Measurements from ENCODE around the gene SFMBT1.

SFMBT1 gene

DNA sequence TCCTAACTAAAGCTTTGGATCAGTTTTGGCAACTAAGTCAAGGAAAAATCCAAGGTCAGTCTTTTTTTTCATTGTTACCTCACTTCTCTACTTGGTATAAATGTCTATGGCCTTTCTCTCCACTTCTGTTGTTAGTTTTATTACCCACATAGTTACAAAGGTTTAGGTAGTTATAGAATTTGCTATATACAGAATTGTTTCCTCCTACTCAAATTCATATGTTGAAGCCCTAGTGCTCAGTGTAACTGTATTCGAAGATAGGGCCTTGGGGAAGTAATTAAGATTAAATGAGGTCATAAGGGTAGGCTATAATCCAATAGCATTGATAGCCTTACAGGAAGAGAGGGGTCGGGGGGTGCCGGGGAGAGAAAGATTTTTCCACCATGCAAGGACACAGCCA is 128.8 kb downstream of the SFMBT1 start:
- no peak for DNase-seq (ENCODE audit: low spot score)
- in situ Hi-C loops (cut with MboI; ENCODE audit: low pct_unique_long_range_greater_than_20kb, low sequenced_read_pairs, unreplicated experiment), result no loop called here
- TF ChIP-seq, protein P1, sequence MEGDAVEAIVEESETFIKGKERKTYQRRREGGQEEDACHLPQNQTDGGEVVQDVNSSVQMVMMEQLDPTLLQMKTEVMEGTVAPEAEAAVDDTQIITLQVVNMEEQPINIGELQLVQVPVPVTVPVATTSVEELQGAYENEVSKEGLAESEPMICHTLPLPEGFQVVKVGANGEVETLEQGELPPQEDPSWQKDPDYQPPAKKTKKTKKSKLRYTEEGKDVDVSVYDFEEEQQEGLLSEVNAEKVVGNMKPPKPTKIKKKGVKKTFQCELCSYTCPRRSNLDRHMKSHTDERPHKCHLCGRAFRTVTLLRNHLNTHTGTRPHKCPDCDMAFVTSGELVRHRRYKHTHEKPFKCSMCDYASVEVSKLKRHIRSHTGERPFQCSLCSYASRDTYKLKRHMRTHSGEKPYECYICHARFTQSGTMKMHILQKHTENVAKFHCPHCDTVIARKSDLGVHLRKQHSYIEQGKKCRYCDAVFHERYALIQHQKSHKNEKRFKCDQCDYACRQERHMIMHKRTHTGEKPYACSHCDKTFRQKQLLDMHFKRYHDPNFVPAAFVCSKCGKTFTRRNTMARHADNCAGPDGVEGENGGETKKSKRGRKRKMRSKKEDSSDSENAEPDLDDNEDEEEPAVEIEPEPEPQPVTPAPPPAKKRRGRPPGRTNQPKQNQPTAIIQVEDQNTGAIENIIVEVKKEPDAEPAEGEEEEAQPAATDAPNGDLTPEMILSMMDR (IDR thresholded peaks at IDR 0.05; ENCODE audit: extremely low read depth, insufficient read depth, missing control alignments), result no peak

DNA sequence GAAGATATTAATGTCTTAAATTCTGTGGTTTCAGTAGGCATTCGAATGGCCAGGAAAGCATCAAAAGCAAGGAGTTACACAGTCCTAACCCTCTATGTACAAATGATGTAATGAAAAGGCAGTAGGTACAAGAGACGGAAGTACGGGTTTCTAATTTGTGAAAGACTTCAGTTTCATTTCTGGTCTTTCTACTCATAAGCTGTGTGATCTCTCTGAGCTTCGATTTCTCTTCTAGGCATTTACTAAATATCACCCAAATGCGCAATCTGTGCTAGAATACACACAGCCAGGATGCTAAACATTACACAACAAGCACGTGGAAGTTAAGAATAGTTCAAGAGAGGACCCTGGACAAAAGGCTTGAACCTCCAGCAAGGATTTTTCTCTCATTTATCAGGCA is 130.6 kb downstream of the SFMBT1 start:
- in situ Hi-C loops (cut with MboI; ENCODE audit: low pct_unique_long_range_greater_than_20kb, low sequenced_read_pairs, unreplicated experiment), result no loop called here
- DNase-seq (ENCODE audit: low spot score), result no peak
- TF ChIP-seq, protein P1 (IDR thresholded peaks at IDR 0.05; ENCODE audit: extremely low read depth, insufficient read depth, missing control alignments), result no peak

DNA sequence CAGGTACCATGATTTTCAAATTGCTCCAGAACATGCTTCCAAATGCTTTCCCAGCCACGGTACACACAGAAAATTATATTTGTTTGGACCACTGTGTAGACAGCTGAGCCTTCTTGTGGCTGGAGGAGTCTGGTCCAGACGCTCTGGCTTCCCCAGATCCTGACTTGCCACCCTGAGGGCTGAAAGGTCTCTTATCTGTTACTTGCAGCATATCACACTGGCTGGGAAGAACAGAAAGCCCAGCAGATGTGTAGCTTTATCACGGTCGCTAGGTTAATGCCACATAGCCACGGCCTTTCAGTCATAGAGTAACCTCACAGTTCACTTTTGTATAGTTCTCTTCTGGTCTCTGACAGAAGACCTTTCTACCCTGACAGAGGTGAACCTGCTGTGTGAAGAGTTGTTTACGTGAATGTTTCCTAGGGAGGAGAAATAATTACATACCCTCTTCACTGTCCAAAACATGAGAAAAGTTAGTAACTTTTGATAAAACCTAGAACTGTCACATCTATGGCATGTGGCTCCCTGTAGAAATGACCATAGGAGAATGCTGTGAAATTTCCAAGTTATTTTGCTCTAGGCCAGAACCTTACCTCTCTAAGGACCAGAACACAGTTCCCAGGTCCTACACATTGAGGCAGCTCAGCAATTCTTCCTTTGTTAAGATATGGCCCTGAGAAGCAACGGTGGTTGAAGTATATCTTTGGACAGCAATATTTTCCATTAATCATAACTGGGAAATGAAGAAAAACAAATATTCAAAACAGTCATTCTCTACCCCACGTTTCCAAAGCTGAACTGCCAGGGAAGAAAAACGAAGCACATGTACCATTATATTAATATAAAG is 132.8 kb downstream of the SFMBT1 start:
- TF ChIP-seq, protein P1 (IDR thresholded peaks at IDR 0.05; ENCODE audit: extremely low read depth, insufficient read depth, missing control alignments), result no peak
- in situ Hi-C loops (cut with MboI; ENCODE audit: low pct_unique_long_range_greater_than_20kb, low sequenced_read_pairs, unreplicated experiment), result no loop called here
- no peak for DNase-seq (ENCODE audit: low spot score)

DNA sequence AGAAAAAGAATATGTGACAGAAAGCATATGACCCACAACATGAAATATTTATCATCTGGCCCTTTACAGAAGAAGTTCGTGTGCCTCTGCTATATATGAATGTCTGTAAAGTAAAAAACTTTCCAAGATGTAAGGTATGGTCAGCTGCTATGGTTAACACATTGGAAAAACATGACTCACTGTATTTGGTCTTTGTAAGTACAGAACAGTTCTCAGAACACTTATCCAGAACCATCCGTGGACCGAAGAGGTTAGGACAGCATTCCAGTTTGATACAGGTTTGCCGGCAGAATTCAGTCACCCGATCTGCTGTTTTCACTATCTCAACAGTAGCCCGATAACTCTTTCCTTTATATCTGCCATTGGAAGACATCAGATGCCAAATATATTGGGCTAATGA is 135.1 kb downstream of the SFMBT1 start:
- in situ Hi-C loops (cut with MboI; ENCODE audit: low pct_unique_long_range_greater_than_20kb, low sequenced_read_pairs, unreplicated experiment), result no loop called here
- TF ChIP-seq, protein P1 (IDR thresholded peaks at IDR 0.05; ENCODE audit: extremely low read depth, insufficient read depth, missing control alignments), result no peak
- no peak for DNase-seq (ENCODE audit: low spot score)

DNA sequence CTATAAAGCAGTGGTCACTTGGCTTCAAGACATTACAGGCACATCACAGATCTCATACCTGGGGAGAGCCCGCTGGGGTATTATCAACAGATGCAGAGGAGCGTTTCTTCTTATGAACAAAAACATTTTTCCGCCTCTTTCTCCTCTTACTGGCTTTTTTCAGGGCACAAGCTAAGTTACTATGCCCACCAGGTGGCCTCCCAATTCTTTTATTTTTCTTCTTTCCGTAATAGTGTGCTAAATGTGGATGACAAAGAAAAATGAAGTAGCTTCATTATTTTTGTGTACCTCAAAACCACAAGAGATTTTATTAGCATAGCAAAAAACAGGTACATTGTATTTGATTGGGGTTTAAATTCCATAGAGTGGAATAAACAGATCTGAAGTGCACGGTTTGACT is 138.4 kb downstream of the SFMBT1 start:
- in situ Hi-C loops (cut with MboI; ENCODE audit: low pct_unique_long_range_greater_than_20kb, low sequenced_read_pairs, unreplicated experiment), result no loop called here

DNA sequence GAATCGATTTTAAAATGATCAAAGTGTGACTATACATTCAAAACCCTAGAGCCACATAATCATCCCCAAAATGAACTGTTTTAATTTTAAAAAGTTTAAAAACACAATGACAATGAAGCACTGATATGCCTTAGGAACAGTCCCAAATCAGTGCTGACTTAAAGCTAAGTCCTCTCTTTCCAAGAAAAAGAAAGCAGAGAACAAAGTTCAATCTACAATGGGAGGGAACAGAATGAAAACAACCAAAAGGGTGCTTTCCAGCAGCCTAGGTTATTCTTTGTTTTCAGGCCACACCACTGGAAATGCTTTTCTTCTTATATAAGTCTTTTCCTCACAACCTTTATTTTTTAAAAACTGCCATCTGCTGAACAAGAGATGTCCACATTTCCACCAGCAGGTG is 141.3 kb downstream of the SFMBT1 start:
- TF ChIP-seq, protein P1 (IDR thresholded peaks at IDR 0.05; ENCODE audit: extremely low read depth, insufficient read depth, missing control alignments), result no peak
- no peak for DNase-seq (ENCODE audit: low spot score)
- in situ Hi-C loops (cut with MboI; ENCODE audit: low pct_unique_long_range_greater_than_20kb, low sequenced_read_pairs, unreplicated experiment), result no loop called here

More for the DNA sequence above, 138.4 kb downstream of the SFMBT1 start:
- DNase-seq (ENCODE audit: low spot score), result no peak
- TF ChIP-seq, protein P1 (IDR thresholded peaks at IDR 0.05; ENCODE audit: extremely low read depth, insufficient read depth, missing control alignments), result no peak
